Measurements from ENCODE around the gene CASP3.

Gene CASP3

DNA sequence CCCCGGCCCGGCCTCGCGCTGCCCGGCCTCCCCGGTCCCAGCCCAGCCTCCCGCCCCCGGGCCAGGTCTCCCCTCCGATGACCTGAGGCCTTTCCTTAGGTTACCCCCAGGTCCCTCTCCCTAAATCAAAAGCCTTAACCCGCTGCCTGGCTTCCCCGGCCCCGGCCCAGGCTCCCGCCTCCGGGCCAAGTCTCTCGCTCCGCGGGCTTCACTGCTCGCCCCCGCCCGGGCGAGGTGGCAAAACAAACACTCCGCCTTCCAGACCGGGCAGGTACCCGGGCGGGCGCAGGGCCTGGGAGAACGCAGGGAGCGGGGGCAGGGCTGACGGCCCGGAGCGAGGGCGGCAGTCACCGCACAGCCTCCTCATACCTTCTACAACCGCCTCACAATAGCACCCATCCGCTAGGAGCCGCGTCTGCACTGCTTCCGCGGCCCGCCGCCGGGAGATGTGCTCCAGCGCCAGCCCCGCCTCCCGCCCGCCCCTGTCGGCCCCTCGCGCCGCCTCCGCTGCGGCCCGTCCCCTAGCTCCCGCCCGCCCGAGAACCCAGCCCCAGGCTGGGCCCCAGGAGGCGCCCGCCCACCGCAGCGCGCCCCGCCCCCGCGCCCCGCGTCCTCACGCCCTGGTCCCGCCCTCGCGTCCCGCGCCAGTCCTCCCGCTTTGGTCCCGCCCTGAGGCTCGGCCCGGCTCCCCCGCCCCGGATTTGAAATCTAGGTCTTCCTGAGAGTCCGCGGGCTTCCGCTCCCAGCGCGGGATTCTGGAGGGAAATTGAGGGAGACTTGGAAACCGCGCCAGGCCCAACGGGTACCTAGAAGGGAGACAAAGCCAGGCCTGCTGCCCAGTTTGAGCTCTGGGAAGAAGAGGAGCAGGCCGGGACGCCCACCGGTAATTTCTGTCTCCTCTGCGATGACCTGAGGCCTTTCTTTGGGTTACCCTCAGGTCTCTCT lies at the start of gene CASP3, which contains the start of gene PRIMPOL:
TSS of gene CASP3 (minus strand) at position 422 of the 945 bp plus-strand sequence. CDS start 10,994 bp downstream, outside the sequence.
TSS of gene PRIMPOL (plus strand) at position 713 of the 945 bp plus-strand sequence. CDS start 7,403 bp downstream, outside the sequence.
- DNase-seq (ENCODE audit: low read depth) = peak; percentile 87
- no peak for TF ChIP-seq CTCF (conservative IDR thresholded peaks at IDR 0.05; ENCODE audit: control insufficient read depth, insufficient read depth, low read depth, low read length)
- H3K4me3 ChIP-seq (ENCODE audit: control insufficient read depth, low read depth, low read length) = peak within 1 kb of the TSS; percentile 80

- H3K4me3 ChIP-seq (ENCODE audit: control insufficient read depth, low read depth, low read length) = no peak overlapping the region
- DNase-seq (ENCODE audit: low read depth) = no peak
- no peak for TF ChIP-seq CTCF (conservative IDR thresholded peaks at IDR 0.05; ENCODE audit: control insufficient read depth, insufficient read depth, low read depth, low read length)
These were observed 48.7 kb upstream of the CASP3 start for GRCh38 chr4:184697956-184698355.

DNA sequence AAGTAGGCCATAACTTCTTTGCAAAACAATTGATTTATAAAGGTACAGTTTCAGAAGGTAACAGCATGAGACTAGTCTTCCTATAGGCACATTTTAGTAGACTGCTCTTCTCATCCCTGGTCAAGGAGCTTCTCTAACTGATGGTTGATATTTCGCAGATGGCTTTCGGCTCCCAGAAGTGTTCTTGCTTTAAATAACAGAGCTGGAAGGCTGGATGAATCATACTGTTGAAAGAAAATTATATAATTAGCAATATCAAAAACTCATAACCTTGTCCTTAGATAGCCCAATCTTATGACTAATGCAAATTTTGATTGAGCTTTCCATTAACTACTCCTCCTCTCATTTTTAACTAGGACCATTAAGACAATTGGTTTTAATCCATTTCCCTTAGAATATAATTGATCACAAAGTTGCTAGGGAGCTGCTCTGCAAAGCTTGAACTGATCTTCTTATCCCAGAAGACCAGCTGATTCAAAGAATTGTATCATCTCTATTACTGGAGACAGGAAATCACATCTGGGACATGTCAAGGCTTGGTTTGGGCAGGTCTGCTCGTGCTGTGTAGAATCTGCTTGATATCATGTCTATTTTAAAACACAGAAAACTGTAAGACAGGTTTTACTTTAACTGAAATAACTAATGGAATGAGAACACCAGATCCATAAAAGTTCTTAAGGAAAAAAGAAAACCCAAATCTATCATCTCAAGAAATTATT lies 46.1 kb upstream of the CASP3 start:
- TF ChIP-seq CTCF (conservative IDR thresholded peaks at IDR 0.05; ENCODE audit: control insufficient read depth, insufficient read depth, low read depth, low read length) = no peak
- DNase-seq (ENCODE audit: low read depth) = no peak
- H3K4me3 ChIP-seq (ENCODE audit: control insufficient read depth, low read depth, low read length) = no peak overlapping the region

GRCh38 chr4:184694412-184694956 lies 45.2 kb upstream of the CASP3 start:
- DNase-seq (ENCODE audit: low read depth) = no peak
- TF ChIP-seq CTCF (conservative IDR thresholded peaks at IDR 0.05; ENCODE audit: control insufficient read depth, insufficient read depth, low read depth, low read length) = no peak
- no peak overlapping the region for H3K4me3 ChIP-seq (ENCODE audit: control insufficient read depth, low read depth, low read length)

DNA sequence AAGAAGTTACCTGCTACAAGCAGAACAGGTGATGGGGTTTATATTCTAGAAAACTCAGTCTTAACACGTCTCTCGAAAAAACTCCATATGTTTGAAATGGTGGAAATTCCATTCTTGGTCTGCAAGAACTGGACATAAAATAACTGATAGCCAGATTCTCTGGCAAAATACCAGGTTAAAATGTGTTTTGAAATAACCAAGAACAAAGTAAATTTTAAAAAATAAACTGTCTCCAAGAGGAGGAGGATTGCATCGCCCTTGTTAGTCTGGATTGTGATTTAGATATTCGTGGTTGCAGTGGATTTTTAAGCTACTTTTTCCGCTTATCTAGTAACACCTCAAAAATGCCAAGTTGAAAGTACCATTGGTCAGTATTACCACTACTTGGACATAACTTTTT lies 43.8 kb upstream of the CASP3 start:
- no peak for DNase-seq (ENCODE audit: low read depth)
- H3K4me3 ChIP-seq (ENCODE audit: control insufficient read depth, low read depth, low read length) = no peak overlapping the region
- no peak for TF ChIP-seq CTCF (conservative IDR thresholded peaks at IDR 0.05; ENCODE audit: control insufficient read depth, insufficient read depth, low read depth, low read length)

GRCh38 chr4:184689681-184690080 lies 40.4 kb upstream of the CASP3 start:
- DNase-seq (ENCODE audit: low read depth) = no peak
- no peak overlapping the region for H3K4me3 ChIP-seq (ENCODE audit: control insufficient read depth, low read depth, low read length)
- TF ChIP-seq CTCF (conservative IDR thresholded peaks at IDR 0.05; ENCODE audit: control insufficient read depth, insufficient read depth, low read depth, low read length) = no peak
